Liver (tissue), 9 donors: ENCODE results near the gene SETBP1. TPM values are rescaled to one million over a fixed set of nuclear protein-coding genes. Genes with fewer than 3 reads are reported as not detected.

Experiments
- DNase-seq: peaks from one replicate; pipeline ENCODE4 v3.0.0-alpha.2; 2017; ENCODE audit warnings: low spot score
- H3K27ac ChIP-seq, 2 donors: one replicate each; pipeline ENCODE4 v1.7.0; 2013; ENCODE audit warnings: inconsistent platforms in 2 of 2, low read length in 2 of 2, control low read depth in 1 of 2, low read depth in 1 of 2, mild to moderate bottlenecking in 1 of 2
- H3K27me3 ChIP-seq, 4 donors: one replicate each; pipeline versions ENCODE4 v1.6.1 to v1.7.0; 2013; ENCODE audit warnings: low read length in 3 of 4, inconsistent platforms in 1 of 4, mild to moderate bottlenecking in 1 of 4, moderate library complexity in 1 of 4; ENCODE audit not compliant: control insufficient read depth in 4 of 4, insufficient read depth in 4 of 4
- H3K36me3 ChIP-seq, 4 donors: one replicate each; pipeline versions ENCODE4 v1.6.1 to v1.7.0; 2013; ENCODE audit warnings: low read length in 3 of 4, mild to moderate bottlenecking in 3 of 4, low read depth in 1 of 4, moderate library complexity in 1 of 4; ENCODE audit not compliant: control insufficient read depth in 4 of 4, insufficient read depth in 3 of 4
- H3K4me1 ChIP-seq, 4 donors: one replicate each; pipeline versions ENCODE4 v1.6.1 to v1.7.0; 2013; ENCODE audit warnings: low read length in 3 of 4, mild to moderate bottlenecking in 3 of 4, moderate library complexity in 1 of 4; ENCODE audit not compliant: control insufficient read depth in 4 of 4, insufficient read depth in 4 of 4
- H3K4me3 ChIP-seq, 3 donors: one replicate each; pipeline versions ENCODE4 v1.6.1 to v1.7.0; 2013; ENCODE audit warnings: low read length in 3 of 3, control low read depth in 1 of 3, low read depth in 1 of 3, mild to moderate bottlenecking in 1 of 3
- H3K9ac ChIP-seq, 2 donors: one replicate each; pipeline ENCODE4 v1.7.0; 2013; ENCODE audit warnings: low read length in 2 of 2, mild to moderate bottlenecking in 2 of 2, moderate library complexity in 2 of 2, control low read depth in 1 of 2, low read depth in 1 of 2
- H3K9me3 ChIP-seq, 4 donors: one replicate each; pipeline versions ENCODE4 v1.6.1 to v1.7.0; 2013; ENCODE audit warnings: low read length in 3 of 4; ENCODE audit not compliant: control insufficient read depth in 4 of 4
- ATF3 ChIP-seq: IDR thresholded peaks from 2 replicates; pipeline ENCODE4 v1.6.1; 2016; ENCODE audit warnings: antibody characterized with exemption
- EGR1 ChIP-seq, 2 donors: IDR thresholded peaks; 2 replicates each; pipeline ENCODE4 v1.6.1; 2016 to 2018; ENCODE audit warnings: antibody characterized with exemption in 2 of 2, low read depth in 2 of 2
- FOXA1 ChIP-seq: IDR thresholded peaks from 2 replicates; pipeline ENCODE4 v1.6.1; 2016; ENCODE audit warnings: antibody characterized with exemption
- FOXA2 ChIP-seq: IDR thresholded peaks from 2 replicates; pipeline ENCODE4 v1.6.1; 2016; ENCODE audit warnings: antibody characterized with exemption
- GABPA ChIP-seq, 2 donors: IDR thresholded peaks in 1 of 2; conservative IDR thresholded peaks in 1 of 2; 2 replicates each; pipeline ENCODE4 v1.6.1; 2016; ENCODE audit warnings: antibody characterized with exemption in 2 of 2, mild to moderate bottlenecking in 1 of 2, moderate library complexity in 1 of 2
- HNF4A ChIP-seq, 2 donors: conservative IDR thresholded peaks; 2 replicates each; pipeline ENCODE4 v1.6.1; 2016; ENCODE audit warnings: antibody characterized with exemption in 2 of 2, mild to moderate bottlenecking in 2 of 2
- HNF4G ChIP-seq: IDR thresholded peaks from 2 replicates; pipeline ENCODE4 v1.6.1; 2016; ENCODE audit warnings: antibody characterized with exemption
- JUND ChIP-seq, 2 donors: IDR thresholded peaks; 2 replicates each; pipeline ENCODE4 v1.6.1; 2016; ENCODE audit warnings: antibody characterized with exemption in 2 of 2
- MAX ChIP-seq: IDR thresholded peaks from 2 replicates; pipeline ENCODE4 v1.6.1; 2016; ENCODE audit warnings: antibody characterized with exemption
- NR2F2 ChIP-seq: IDR thresholded peaks from 2 replicates; pipeline ENCODE4 v1.6.1; 2016; ENCODE audit warnings: antibody characterized with exemption
- REST ChIP-seq: IDR thresholded peaks from 2 replicates; pipeline ENCODE4 v1.6.1; 2016; ENCODE audit warnings: antibody characterized with exemption, mild to moderate bottlenecking
- RXRA ChIP-seq, 2 donors: IDR thresholded peaks; 2 replicates each; pipeline ENCODE4 v1.6.1; 2017 to 2018; ENCODE audit warnings: antibody characterized with exemption in 2 of 2, mild to moderate bottlenecking in 1 of 2
- SP1 ChIP-seq: IDR thresholded peaks from 2 replicates; pipeline ENCODE4 v1.6.1; 2018; ENCODE audit warnings: antibody characterized with exemption, mild to moderate bottlenecking
- TAF1 ChIP-seq: conservative IDR thresholded peaks from 2 replicates; pipeline ENCODE4 v1.6.1; 2016; ENCODE audit warnings: antibody characterized with exemption, mild to moderate bottlenecking
- YY1 ChIP-seq: IDR thresholded peaks from 2 replicates; pipeline ENCODE4 v1.6.1; 2016; ENCODE audit warnings: antibody characterized with exemption, mild to moderate bottlenecking
- WGBS: extraction: QIAGEN DNeasy Blood & Tissue Kit; methylation state at CpG from one replicate; pipeline ENCODE4 v1.1.7; 2013; 5-methylcytosine and 5-hydroxymethylcytosine counted together
- polyA plus RNA-seq, 2 donors: library from polyadenylated mRNA; stranded (reverse) in 1 of 2; unstranded in 1 of 2; fragments of 200-250 nt in 1 of 2; fragments of >200 nt in 1 of 2; fragmentation: Nextera tagmentation in 1 of 2; extraction: Ambion mirVana in 1 of 2; gene quantifications; one replicate each; pipeline versions ENCODE4 v1.2.1 to v1.2.3, GENCODE V29; 2013 to 2015
- total RNA-seq, 2 donors: library from RNA; depleted of rRNA; stranded (reverse); fragments of >200 nt; gene quantifications; one replicate each; pipeline ENCODE4 v1.2.3, GENCODE V29; 2014
- donor health status: healthy.
- donor health status: healthy.
- donor health status: healthy.
- donor health status: healthy.
- donor health status: healthy.

SETBP1 gene
- total and polyA plus RNA-seq, 4 donors = 2.5 to 15.8 (median 4.7) TPM

- Histone ChIP-seq H3K4me3 (no peak overlapping the region), H3K9ac (no peak overlapping the region), H3K9me3 (no peaks in the 10 kb centered on the region), H3K36me3 (peaks cover 0 to 3% (median 0%) of the 10 kb centered on the region in 4 donors), H3K27ac (no peak overlapping the region), H3K27me3 (no peaks in the 10 kb centered on the region), H3K4me1 (no peaks in the 10 kb centered on the region)
- WGBS = 88% methylated on average over 10 of the region's 10 CpGs
- no peak for DNase-seq
- TF ChIP-seq ATF3 = no peak
Observed at GRCh38 chr18:44841752-44842587, 161.3 kb downstream of the SETBP1 start.

DNA sequence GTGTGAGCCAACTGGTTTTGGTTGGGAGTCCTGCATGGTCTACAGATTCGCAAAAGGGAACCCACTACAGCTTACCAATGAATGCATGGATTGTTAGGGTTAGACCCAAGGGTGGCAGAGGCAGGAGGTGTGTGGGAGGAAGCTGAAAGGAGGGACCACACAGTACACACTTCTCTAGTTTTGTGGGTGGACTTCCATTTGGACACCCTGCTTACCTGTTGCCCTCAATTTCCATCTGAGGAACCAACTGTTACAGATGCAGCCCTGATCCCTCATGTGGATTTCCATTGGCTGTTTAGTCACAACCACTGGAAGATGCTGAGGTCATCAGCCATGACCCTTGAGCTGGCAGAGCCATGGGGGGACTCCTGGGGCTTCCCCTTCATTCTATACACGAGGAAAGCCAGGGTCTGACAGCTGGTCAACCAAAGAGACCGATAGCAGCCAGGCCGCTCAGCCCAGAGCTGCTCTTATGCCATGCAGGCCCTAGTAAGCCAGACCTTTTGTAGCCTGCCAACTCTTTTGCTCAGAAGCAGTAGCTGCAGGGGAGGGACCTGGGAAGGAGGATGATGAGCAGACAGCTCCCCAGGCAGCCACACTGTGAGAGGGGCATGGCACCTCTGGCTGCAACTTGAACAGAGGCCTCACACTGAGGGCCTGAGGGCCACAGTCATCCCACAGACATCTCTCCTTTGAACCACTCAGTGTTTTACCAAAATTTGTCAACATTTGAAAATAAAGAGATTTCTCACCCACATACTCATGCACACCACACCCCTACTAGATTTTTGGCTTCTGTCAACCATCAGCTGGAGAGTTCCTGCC is 162.1 kb downstream of the SETBP1 start:
- no peaks in the 10 kb centered on the region for H3K27me3 ChIP-seq
- H3K4me1 ChIP-seq = no peaks in the 10 kb centered on the region
- no peak for DNase-seq
- no peaks in the 10 kb centered on the region for H3K9me3 ChIP-seq
- no peak overlapping the region for H3K4me3 ChIP-seq
- WGBS = 94% methylated on average over 4 of the region's 4 CpGs
- H3K36me3 ChIP-seq = no peaks in the 10 kb centered on the region
- TF ChIP-seq HNF4A (conservative IDR thresholded peaks at IDR 0.05) (no peak), TAF1 (no peak), EGR1 (IDR thresholded peaks at IDR 0.05; ENCODE audit: low read depth in 2 of 2) (no peak), GABPA (IDR thresholded peaks at IDR 0.05 in 1 of 2, conservative IDR thresholded peaks at IDR 0.05 in 1 of 2) (no peak), YY1 (no peak), RXRA (IDR thresholded peaks at IDR 0.05) (no peak)
- no peak overlapping the region for H3K9ac ChIP-seq
- H3K27ac ChIP-seq = no peak overlapping the region

GRCh38 chr18:44844486-44844885 is 163.8 kb downstream of the SETBP1 start:
- Histone ChIP-seq H3K4me1 (no peaks in the 10 kb centered on the region), H3K9ac (no peak overlapping the region), H3K4me3 (no peak overlapping the region), H3K36me3 (no peaks in the 10 kb centered on the region), H3K27me3 (no peaks in the 10 kb centered on the region), H3K27ac (no peak overlapping the region), H3K9me3 (no peaks in the 10 kb centered on the region)
- no peak for DNase-seq
- WGBS = 75% methylated on average over 5 of the region's 5 CpGs
- TF ChIP-seq FOXA2 (no peak), GABPA (IDR thresholded peaks at IDR 0.05 in 1 of 2, conservative IDR thresholded peaks at IDR 0.05 in 1 of 2) (no peak), HNF4G (no peak), EGR1 (IDR thresholded peaks at IDR 0.05; ENCODE audit: low read depth in 2 of 2) (no peak), YY1 (no peak), JUND (IDR thresholded peaks at IDR 0.05) (no peak), RXRA (IDR thresholded peaks at IDR 0.05) (no peak), MAX (no peak), REST (no peak), SP1 (no peak), FOXA1 (no peak), TAF1 (no peak), ATF3 (no peak), NR2F2 (no peak)
